Stimulated activated CD4-positive, alpha-beta T cell treated with anti-CD3 and anti-CD28 coated beads, TNF-alpha, amount 100 ng/mL, for 4 hours (primary cell): ENCODE data around the gene BRD8.
A peak's percentile ranks its signal among the peaks of the same experiment; 100 is the strongest.
"Not testable (repeated sequence)": the region's sequence is repeated elsewhere in the genome, so short reads cannot be mapped to it uniquely, and the experiment has no call there.

ENCODE experiments used
- DNase-seq, 3 experiments: peaks; one replicate each; pipeline ENCODE4 v3.0.0-alpha.2; 2020; ENCODE audit warnings: low read depth in 3 of 3

The BRD8 gene, protein sequence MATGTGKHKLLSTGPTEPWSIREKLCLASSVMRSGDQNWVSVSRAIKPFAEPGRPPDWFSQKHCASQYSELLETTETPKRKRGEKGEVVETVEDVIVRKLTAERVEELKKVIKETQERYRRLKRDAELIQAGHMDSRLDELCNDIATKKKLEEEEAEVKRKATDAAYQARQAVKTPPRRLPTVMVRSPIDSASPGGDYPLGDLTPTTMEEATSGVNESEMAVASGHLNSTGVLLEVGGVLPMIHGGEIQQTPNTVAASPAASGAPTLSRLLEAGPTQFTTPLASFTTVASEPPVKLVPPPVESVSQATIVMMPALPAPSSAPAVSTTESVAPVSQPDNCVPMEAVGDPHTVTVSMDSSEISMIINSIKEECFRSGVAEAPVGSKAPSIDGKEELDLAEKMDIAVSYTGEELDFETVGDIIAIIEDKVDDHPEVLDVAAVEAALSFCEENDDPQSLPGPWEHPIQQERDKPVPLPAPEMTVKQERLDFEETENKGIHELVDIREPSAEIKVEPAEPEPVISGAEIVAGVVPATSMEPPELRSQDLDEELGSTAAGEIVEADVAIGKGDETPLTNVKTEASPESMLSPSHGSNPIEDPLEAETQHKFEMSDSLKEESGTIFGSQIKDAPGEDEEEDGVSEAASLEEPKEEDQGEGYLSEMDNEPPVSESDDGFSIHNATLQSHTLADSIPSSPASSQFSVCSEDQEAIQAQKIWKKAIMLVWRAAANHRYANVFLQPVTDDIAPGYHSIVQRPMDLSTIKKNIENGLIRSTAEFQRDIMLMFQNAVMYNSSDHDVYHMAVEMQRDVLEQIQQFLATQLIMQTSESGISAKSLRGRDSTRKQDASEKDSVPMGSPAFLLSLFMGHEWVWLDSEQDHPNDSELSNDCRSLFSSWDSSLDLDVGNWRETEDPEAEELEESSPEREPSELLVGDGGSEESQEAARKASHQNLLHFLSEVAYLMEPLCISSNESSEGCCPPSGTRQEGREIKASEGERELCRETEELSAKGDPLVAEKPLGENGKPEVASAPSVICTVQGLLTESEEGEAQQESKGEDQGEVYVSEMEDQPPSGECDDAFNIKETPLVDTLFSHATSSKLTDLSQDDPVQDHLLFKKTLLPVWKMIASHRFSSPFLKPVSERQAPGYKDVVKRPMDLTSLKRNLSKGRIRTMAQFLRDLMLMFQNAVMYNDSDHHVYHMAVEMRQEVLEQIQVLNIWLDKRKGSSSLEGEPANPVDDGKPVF

DNA sequence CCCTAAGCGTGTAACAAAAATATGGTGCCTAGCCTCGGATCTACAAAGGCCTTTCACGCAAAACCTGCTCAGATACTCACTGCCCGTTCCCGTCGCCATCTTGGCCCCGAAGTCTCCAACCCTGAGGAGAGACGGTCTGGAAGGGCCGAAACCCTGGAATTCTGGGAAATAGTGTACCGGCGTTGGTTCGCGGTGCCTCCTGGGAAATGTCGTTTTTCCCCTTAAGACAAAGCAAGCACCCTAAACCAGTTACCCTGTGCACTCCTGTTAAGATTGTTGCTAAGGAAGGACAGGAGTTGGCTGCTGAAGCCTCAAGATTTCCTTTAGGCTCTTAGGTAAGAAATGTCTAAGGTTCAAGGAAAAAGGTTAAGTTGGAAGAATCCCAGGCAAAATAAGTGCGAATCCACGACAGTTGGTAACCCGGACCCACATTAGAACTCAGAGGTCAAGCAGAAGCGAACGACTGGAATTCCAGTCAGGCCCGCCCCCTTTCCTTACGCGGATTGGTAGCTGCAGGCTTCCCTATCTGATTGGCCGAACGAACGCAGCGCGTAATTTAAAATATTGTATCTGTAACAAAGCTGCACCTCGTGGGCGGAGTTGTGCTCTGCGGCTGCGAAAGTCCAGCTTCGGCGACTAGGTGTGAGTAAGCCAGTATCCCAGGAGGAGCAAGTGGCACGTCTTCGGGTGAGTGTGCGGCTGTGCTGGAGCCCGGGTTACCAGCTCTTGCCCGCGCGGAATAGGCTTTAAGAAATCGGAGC, at the start of gene BRD8, which contains the start of gene KIF20A:
TSS of gene BRD8 (minus strand) at position 115 of the 761 bp plus-strand sequence. CDS start at position 99, 16 bp downstream.
TSS of gene KIF20A (plus strand) at position 597 of the 761 bp plus-strand sequence. CDS start 569 bp downstream, outside the sequence.
- peak; percentile 64 to 78 (median 65) for DNase-seq

GRCh38 chr5:138226910-138227309, 48.5 kb upstream of the BRD8 start:
- DNase-seq, result no peak

GRCh38 chr5:138224712-138225111, 46.3 kb upstream of the BRD8 start:
- DNase-seq, result no peak

DNA sequence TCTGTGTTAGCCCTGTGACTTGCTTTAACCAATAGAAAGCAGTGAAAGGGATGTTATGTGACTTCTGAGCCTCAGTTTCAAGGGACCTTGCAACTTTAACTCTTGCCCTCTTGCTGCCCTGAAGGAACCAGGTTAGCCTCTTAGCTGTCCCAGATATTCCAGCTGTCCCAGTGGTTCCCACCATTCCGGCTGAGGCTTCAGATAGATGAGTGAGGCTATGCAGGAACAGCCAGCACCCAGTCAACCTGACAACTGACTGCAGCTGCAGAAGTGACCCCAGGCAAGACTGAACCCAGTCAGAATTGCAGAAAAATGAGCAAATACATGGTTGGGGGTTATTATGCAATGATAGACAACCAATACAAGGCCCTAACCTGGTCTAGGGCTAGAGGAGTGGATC, 45.1 kb upstream of the BRD8 start:
- DNase-seq, result no peak

- no peak for DNase-seq
Measured at GRCh38 chr5:138216799-138217198, 38.4 kb upstream of the BRD8 start.

GRCh38 chr5:138213161-138214029, 35.0 kb upstream of the BRD8 start, which contains the start of gene CDC23:
Gene CDC23, minus strand, starts transcription at chr5:138213323. Its CDS starts 11 bp downstream, at chr5:138213312.
- DNase-seq, result peak; percentile 68 to 78 (median 74)

DNA sequence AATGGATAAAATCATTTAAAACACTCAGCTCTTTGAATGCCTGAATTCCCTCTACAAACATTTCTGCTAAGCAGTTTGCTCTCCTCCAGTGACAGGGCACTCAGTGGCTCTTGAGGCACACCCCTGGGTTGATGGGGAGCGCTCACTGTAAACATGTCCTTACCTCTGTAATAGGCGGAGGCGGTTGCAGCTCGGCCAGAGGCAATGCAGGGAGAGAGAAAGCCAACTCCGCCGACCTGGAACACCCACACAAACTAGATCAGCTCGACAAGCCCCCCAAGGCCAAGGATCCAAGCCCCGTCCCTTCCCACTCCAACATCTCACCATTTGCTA, 34.4 kb upstream of the BRD8 start:
- peak in 1 of 3 experiments; percentile 2 for DNase-seq

- no peak for DNase-seq
Measured at GRCh38 chr5:138210985-138211384, 32.6 kb upstream of the BRD8 start.

DNA sequence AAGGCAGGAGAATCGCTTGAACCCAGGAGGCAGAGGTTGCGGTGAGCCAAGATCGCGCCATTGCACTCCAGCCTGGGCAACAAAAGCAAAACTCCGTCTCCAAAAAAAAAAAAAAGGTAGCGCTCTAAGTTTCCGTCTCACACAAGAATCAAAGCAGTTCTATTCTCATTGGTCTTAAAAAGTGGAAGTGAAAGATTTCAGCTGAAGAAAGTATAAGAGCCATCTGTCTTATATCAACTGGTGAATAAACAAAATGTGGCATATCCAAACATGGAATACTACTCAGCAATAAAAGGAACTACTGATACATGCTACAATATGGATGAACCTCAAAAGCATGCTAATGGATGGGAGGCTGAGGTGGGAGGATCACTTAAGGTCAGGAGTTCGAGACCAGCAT, 15.4 kb upstream of the BRD8 start:
- DNase-seq, result not testable (repeated sequence)

- no peak for DNase-seq
Measured at GRCh38 chr5:138192826-138193225, 14.4 kb upstream of the BRD8 start.

DNA sequence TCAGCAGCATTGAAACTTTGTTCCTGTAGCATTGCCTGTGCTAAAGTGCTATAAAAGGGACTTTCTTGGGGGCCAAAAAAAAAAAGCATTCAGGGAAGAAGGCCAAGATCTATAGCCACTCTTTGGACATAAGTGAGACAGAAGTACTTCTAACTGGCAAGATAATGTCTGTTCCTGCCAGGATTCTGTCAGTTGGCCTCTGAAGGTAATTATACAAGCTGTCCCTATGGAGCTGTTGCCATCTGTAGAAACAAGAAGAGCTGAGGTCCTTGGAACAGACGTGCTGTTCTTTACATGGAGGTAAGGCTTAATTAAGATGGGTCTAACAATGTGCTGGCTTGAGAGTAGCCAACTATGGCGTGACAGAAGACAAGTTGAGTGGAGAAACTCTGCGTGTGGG, 10.2 kb upstream of the BRD8 start:
- DNase-seq, result no peak

DNA sequence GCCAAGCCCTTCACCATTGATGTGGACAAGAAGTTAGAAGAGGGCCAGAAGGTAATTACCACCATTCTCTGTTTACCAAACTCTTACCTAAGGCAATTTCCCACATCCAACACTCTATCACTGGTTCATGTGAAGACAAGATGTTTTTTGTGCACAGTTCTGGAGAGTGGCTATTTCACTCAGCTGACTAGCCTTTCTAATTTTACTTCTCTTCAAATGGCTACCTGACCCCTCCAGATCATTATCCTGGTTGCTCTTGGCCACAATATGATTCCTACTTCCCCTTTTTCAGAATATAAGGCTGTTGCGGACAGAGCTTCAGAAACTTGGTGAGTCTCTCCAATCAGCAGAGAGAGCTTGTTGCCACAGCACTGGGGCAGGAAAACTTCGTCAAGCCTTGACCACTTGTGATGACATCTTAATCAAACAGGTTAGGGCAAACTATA, 7.6 kb upstream of the BRD8 start:
- no peak for DNase-seq

GRCh38 chr5:138182808-138183207, 4.4 kb upstream of the BRD8 start:
- no peak for DNase-seq

GRCh38 chr5:138180841-138181240, 2.4 kb upstream of the BRD8 start:
- DNase-seq, result no peak

GRCh38 chr5:138180183-138180782, 1.9 kb upstream of the BRD8 start:
- DNase-seq, result no peak

GRCh38 chr5:138179277-138179857, 937 bp upstream of the BRD8 start:
- DNase-seq, result no peak

GRCh38 chr5:138177941-138178515, 402 bp downstream of the BRD8 start:
- DNase-seq, result no peak

DNA sequence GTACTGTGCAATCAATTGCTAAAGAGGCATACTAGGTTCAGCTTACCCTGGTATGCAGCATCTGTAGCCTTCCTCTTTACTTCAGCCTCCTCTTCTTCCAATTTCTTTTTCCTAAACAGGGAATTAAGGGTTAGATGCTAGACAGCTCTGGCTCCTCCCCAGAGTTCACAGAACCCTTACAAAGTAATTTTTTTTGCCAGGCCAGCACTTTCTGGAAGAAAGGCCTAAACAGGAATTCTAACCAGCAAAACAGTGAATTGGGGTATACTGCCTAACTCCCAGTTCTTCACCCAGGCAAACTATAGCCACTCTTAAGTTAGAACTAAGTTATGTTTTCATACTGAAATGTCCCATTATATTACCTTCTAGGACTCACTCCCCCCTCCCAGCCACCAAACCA, 8.1 kb downstream of the BRD8 start:
- DNase-seq, result no peak

GRCh38 chr5:138169124-138169523, 9.3 kb downstream of the BRD8 start:
- no peak for DNase-seq
